Retinal pigment epithelial cell (primary cell): ENCODE data around the gene RPUSD4.

Experiments used
- DNase-seq: peaks from one replicate; pipeline ENCODE4 v3.0.0-alpha.2; 2010; ENCODE audit warnings: low read depth
- H3K4me3 ChIP-seq: 2 replicates; pipeline ENCODE4 v1.5.1; 2011; ENCODE audit warnings: mild to moderate bottlenecking, low read length, control low read depth, moderate library complexity
- TF ChIP-seq, protein P1 (sequence below): conservative IDR thresholded peaks from 2 replicates; pipeline ENCODE4 v1.5.1; 2011; ENCODE audit warnings: low read depth, low read length, control low read depth, inconsistent platforms

The RPUSD4 gene

GRCh38 chr11:126189109-126189929 is 22.1 kb downstream of the RPUSD4 start:
- no peak for DNase-seq
- H3K4me3 ChIP-seq = no peak overlapping the region
- TF ChIP-seq, protein P1, sequence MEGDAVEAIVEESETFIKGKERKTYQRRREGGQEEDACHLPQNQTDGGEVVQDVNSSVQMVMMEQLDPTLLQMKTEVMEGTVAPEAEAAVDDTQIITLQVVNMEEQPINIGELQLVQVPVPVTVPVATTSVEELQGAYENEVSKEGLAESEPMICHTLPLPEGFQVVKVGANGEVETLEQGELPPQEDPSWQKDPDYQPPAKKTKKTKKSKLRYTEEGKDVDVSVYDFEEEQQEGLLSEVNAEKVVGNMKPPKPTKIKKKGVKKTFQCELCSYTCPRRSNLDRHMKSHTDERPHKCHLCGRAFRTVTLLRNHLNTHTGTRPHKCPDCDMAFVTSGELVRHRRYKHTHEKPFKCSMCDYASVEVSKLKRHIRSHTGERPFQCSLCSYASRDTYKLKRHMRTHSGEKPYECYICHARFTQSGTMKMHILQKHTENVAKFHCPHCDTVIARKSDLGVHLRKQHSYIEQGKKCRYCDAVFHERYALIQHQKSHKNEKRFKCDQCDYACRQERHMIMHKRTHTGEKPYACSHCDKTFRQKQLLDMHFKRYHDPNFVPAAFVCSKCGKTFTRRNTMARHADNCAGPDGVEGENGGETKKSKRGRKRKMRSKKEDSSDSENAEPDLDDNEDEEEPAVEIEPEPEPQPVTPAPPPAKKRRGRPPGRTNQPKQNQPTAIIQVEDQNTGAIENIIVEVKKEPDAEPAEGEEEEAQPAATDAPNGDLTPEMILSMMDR = no peak

- DNase-seq = no peak
- TF ChIP-seq, protein P1 = no peak
- H3K4me3 ChIP-seq = no peak overlapping the region
These were observed 22.9 kb downstream of the RPUSD4 start for GRCh38 chr11:126188332-126189108.

DNA sequence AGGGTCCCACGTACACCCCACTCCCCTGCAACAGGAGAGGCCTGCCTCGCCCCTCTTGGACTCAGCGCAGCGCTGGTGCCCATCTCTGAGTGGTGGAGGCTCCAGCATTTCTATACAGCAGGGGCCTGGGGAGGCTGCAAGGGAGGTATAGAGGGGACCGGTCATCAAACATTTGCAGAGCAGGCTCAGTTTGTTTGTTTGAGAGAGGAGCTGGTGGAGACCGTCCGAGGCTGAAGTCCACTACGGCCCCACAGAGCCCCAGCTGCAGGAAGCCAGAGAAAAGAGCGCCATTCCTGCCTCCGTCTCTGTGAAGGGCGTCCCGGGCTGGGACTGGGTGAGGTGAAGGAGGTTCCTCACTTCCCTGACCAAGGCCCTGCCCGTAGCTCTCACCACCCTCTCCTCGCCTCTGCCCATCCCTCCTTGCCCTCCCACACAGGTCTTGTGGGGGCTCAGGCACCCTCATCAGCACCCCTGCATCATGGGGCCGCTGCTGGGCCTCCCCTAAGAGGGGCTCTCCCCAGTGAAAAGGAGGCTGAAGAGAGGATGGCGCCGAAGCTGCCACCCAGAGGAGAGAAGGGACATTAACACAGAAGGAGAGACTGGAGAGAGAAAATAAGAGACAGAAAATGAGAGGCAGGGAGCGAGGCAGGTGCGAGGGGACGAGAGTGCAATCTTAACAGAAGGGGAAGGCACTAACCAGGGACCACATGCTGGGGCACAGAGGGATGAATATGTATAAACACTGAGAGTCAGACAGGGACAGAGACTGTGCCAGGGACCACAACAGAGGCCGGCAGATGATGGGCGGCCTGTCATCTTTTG is 24.5 kb downstream of the RPUSD4 start:
- DNase-seq = no peak
- TF ChIP-seq, protein P1 = peak; percentile 37
- H3K4me3 ChIP-seq = no peak overlapping the region

GRCh38 chr11:126186025-126186698 is 25.3 kb downstream of the RPUSD4 start:
- no peak overlapping the region for H3K4me3 ChIP-seq
- TF ChIP-seq, protein P1 = no peak
- no peak for DNase-seq

GRCh38 chr11:126185259-126186024 is 26.0 kb downstream of the RPUSD4 start:
- no peak overlapping the region for H3K4me3 ChIP-seq
- no peak for DNase-seq
- TF ChIP-seq, protein P1 = no peak

- DNase-seq = no peak
- no peak overlapping the region for H3K4me3 ChIP-seq
- TF ChIP-seq, protein P1 = no peak
These were observed 28.5 kb downstream of the RPUSD4 start for GRCh38 chr11:126182787-126183445.
